H4 (cell line): ENCODE data around the gene DOK7. TPM values are rescaled to one million over a fixed set of nuclear protein-coding genes. Genes with fewer than 3 reads are reported as not detected.

Experiments used
- DNase-seq: peaks from one replicate; pipeline ENCODE4 v3.0.0-alpha.2; 2015; ENCODE audit warnings: low spot score
- total RNA-seq: library from RNA; depleted of rRNA; stranded (reverse); fragments of >200 nt; shearing (Covaris generic); gene quantifications from 2 replicates; pipeline ENCODE4 v1.2.3, GENCODE V29; 2014

DOK7 gene
- total RNA-seq, 1 experiment from 2014 or later = 0.04 TPM

DNA sequence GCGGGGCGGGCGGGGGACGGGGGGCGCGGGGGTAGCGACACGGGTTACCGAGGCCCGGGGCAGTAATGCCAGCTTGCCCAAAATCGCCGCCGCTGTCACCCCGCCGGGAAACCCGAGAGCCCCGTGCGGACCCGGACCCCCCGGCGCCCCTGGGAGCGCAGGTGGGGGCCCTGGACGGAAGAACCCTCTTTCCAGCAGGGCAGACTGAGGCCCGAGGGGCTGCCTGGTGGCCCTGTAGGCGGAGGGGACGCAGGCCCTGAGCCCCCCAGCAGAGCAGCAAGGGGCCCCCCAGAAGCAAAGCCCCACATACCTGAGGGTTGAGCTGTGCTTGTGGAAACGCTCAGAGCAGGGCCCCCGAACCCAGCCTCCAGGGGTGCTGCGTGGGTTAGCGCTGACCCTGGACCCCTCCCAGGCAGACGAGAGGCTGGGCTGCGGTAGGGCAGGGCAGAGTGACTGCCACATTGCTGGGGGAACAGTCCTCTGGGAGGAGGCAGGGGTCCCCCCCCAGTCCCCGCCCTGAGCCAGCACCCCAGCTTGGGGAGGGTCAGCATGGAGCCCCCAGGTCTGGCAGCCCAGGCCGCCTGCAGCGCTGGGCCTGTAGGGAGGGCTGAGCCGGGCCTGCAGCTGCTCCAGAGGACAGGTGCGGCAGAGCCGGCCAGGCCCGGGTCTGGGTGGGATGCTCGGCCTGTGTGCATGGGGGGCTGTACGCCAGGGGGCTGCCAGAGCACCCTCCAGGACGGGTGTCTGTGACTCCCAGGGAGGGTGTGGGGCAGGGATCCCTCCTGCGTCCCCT is 646 bp downstream of the DOK7 start:
- no peak for DNase-seq

DNA sequence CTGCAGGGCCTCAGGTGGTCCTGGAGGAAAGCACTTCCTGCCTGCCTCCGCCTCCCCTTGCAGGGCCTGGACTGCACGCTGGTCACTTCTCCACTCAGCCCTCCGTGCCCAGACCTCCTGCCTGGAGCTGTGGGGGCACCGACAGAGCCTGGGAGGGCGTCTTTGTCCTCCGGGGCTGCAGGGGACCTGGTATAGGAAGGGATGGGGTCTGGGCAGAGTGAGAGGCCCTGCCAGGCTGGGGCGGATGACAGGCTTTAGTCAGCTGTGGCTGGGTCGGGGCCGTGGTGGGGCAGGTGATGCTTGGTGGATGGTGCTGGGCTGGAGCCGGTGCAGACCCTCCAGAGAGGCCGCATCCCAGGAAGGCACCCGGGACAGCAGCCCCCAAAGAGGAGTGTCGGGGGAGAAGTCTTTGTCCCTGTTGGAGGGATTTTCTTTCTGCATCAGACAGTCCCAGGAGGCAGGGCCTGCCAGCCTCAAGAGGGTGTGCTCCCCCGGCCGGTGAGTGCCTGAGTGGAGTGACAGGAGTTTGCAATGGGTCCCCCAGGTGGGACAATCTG is 1.3 kb downstream of the DOK7 start:
- no peak for DNase-seq

DNA sequence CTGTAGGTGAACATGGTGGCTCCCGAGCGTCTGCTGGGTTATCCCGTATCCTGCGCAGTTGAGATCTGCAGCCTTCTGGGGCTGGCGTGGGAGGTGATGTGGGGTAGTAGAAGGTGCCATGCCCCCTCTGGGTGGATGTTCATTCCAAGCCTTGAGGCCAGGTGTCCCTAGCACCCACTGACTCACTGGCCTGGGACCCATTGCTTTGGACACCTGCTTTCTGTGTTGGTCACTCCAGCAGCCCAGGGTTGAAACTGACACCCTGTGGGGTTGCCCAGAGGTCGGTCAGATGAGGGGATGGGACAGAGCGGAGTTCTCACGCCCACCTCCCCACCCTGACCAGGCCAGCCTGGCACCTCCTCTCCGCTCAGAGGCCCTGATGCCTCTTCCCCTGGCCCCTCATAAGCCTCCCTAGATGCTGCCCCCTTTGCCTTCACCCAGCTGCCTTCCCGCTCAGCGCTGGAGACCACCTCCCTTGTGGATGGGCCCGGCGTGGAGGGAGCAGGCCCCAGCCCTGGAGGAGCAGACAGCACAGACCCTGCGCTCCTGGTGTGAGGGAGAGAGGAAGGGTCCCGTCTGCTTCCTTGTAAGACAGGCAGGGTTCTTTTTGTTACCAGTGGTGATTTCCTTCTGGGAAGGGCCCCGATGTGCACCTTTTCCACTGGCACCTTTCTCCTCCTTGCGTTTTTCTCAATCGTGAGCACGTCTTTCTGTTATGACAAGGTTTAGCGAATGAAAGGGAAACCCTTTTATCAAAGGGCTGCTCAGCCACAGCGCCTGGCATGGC is 2.0 kb downstream of the DOK7 start:
- no peak for DNase-seq

DNA sequence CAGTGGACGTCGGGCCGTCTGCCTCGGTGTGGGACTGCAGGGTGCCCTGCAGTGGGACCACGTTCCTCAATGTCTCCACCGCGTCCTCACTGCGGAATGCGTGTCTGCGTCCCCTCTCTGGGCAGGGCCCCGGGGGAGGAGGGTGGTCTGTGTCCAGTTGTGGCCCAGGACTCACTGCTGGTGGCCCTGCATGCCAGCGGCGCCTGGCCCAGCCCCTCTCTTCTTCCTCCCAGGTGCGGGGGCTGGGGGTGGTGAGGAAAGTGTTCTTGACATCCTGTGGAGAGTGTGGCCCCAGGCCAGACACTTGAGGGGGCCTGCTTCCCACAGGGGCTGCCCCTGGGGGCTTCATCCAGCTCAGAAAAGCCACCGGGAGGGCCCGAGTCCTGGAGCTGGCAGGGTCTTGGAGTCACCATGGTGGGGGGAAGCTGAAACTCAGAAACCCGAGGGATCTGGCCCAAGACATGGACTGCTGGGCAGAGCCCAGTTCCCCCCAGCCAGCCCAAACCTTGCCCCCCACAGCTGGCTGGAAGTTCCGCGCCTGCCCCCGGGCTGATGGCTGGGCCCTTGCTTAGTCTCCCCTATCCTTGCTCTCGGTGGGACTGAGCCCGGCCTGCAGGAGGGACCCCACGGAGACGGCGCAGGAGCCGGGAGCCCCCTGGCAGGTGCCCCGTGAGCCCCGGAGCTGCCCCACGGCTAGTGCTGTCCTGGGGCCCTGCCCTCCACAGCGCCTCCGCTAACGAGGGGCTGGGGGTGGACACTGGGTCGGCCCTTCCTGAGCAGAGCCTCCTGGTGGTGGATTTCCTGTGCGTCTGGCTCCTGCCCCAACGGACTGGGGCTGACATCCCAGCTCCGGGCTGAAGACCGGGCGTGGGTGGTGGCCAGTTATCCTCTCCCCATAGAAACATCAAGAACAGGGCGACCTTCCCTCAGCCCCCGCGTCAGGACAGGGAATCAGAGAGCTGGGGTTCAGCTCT is 2.9 kb downstream of the DOK7 start:
- no peak for DNase-seq

DNA sequence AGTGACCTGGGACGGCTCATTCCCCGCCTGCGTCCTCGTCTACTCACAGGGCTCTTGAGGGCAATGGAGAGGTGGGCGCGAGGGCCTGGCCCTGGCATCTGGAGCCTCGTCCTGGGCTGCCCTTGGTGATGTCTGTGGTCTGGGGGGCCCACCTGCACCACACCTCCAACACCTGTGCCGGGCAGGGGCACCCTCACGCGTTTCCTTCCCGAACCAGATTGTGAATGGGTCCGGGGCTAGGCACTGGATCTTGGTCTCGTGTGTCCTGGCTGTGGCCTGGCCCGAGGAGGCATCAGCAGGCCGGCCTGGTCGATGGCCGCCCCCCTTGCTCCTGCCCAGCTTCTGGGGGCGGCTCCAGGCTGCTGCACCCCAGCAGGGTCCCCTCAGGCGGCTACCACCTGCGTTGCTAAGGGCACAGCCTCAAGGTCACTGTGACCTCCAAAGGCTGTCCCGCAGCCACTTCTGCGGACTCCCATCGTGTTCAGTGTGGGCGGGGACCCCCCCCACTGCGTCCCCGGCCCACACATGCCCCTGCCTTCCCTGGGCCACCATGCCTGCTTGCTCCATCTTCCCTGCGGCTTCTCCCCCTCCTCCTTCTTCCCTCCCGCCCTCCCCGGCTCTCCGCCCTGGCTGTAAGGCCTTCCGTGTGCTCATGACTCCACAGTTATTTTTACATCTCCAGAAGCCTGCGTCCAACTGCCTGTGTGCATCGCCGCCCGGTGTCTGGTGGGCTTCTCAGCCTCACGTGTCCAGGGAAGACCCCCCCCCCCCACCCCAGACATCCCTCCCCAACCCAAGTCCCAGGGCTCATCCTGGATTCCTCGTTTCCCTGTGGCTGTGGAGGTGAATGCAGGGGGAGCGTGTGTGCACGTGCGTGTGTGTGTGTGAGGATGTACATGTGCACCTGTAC is 3.8 kb downstream of the DOK7 start:
- no peak for DNase-seq

DNA sequence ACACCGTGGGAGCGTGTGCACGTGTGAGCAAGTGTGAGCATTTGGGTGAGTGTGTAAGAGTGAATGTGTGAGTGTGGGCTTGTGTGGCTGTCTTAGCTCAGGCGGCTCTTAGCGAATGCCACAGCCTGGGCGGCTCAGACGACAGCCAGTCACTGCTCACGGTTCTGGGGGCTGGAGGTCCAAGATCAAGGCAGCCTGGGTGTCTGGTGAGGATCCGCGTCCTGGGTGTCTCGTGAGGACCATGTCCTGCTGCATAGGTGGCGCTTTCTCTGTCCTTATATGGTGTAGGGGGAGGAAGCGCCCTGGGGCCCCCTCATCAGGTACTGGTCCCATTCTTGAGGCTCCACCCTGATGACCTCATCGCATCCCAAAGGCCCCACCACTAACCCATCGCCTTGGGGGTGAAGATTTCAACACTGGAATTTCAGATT is 4.5 kb downstream of the DOK7 start:
- DNase-seq = no peak

DNA sequence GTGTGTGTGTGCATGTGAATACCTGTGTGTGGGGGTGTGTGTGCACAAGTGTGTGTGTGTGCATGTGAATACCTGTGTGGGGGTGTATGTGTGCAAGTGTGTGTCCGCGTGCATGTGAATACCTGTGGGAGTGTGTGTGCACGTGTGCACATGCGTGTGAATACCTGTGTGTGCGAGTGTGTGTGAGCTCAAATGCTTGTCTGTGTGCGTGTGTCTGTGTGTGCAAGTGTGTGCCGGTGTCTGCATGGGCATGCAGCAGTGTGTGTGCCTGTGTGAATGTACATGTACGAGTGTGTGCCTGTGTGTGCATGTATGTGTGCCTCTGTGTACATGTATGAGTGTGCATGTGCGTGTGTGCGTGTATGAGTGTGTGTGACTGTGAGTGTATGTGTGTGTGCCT is 5.0 kb downstream of the DOK7 start:
- no peak for DNase-seq

DNA sequence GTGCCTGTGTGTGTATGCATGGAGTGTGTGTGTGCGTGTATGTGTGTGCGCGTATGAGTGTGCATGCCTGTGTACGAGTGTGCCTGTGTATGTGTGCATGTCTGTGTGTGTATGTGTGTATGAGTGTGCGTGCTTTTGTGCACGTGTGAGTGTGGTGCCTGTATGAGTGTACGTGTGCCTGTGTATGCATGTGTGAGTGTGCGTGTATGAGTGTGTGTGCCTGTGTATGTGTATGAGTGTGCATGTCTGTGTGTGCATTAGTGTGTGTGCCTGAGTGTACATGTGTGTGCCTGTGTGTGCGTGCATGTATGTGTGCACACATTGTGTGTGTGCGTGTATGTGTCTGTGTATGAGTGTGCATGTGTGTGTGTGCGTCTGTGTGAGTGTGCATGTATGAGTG is 5.7 kb downstream of the DOK7 start:
- DNase-seq = no peak

DNA sequence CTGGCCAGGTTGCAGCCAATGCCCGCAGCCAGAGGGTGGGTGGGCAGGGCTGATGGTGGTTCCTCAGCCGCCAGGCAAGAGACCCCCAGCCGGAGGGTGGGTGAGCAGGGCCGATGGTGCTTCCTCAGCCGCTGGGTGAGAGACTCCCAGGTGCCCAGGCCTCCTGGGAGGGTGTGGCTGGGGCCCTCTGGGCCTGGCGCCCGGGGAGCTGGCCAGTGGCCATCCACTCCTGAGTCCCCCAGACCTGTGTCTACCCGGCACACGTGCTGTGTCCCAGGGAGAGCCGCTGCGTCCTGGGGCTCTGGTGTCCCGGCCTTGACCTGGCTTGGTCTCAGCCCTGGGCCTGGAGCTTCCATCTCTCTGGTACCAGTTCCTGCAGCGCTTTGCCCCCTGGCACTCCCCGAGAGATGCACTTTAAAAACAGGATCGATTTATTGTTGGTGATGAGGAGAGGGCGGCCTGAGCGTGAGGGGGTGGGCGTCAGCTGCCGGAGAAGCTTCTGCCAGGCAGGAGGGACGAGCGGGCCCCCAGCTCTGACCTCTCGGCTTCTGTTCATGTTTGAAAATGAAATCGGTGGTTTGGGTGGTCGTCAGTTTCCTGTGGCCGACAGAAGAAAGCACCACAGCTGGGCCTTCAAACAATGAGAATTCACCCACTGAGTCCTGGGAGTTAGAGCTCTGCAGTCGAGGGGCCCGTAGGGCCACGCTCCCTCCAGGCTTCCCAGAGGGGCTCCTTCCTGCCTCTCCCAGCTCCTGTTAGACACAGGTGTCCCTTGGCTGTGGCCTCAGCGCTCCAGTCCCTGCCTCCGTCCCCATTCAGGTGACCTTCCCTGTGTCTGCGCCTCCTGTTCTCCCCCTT is 6.5 kb downstream of the DOK7 start:
- no peak for DNase-seq

DNA sequence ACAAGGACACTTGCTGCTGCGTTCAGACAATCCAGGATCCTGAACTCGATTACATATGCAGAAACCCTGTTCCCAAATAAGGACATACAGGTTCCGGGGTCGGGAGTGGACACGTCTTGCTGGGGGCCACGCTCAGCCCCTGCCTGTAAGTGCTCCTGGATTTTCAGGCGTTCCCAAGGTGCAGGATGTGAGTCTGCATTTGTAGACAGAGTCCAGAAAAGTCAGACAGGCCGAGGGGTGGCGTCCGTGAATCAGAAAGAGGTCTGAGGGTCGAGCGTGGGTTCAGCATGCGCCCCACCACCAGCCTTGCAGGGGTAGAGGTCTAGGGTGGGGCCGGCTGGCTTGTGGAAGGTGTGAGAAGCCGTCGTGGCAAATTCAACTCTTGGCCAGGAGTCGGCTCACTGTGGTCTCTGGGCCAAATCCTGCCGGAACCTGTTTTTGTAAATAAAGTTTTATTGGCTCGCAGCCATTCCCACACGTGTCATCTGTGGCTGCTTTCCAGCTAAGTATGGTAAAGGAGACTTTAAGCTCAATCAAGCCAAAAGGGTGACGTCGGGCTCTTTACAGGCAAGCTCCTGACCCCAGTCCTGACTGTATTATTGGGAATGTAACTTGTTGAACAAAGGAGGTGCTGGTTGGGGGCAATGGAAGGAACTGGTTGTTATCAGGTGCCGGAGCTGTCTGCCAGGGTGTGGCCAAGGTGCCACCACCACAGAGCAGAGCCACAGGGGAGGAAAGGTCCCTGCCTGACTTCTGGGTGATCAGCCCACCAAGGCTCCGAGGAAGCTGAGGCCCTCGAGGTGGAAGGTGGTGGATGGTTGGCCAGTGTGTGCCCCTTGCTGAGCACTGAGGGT is 7.4 kb downstream of the DOK7 start:
- peak; percentile 45 for DNase-seq

DNA sequence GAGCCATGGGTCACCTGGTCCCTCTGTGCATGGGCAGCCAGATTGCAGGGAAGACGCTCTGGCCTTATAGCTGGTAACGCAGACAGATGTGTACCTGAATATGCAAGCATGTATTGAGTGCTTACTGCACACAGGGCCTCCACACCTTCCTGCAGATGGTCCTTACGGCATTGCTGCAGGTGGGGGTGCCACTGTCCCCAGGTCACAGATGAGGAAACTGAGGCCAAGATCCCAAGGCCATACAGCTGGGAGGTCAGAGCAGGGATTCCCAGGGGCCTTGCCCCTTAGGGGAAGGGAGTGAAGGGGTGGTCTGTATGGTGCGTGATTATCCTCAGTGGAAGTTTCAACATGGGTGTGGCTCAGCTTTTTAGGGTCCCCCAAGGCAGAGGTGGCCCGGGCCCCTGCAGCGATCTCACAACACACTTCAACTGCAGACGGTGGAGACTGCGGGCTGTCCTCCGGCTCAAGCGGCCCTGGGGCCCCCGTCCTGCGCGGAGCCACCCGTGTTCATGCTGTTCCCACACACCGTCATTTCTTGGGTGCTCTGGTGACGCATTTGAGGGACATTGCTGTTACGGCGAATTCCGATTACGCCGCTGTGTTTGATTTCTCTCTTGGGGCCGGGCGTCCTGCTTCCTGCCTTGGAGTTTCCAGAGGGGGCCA is 8.1 kb downstream of the DOK7 start:
- DNase-seq = no peak

DNA sequence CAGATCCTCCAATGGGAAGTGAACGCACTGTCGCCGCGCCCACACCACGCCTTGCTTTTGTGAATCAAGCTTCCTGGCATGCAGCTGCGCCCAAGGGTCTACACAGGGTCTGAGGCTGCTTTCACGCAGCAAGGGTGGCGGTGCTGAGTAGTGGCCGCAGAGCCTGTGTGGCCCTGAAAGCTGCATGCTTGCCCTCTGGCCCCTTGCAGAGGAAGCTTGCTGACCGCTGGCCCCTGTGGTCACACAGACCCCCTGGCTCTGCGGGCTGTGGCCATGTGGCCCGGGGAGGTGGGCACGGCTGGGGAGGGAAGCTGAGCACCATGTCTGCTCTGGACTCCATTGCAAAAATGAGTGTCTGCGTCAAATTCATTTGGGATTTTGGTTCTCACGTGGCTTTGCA is 8.8 kb downstream of the DOK7 start:
- no peak for DNase-seq

DNA sequence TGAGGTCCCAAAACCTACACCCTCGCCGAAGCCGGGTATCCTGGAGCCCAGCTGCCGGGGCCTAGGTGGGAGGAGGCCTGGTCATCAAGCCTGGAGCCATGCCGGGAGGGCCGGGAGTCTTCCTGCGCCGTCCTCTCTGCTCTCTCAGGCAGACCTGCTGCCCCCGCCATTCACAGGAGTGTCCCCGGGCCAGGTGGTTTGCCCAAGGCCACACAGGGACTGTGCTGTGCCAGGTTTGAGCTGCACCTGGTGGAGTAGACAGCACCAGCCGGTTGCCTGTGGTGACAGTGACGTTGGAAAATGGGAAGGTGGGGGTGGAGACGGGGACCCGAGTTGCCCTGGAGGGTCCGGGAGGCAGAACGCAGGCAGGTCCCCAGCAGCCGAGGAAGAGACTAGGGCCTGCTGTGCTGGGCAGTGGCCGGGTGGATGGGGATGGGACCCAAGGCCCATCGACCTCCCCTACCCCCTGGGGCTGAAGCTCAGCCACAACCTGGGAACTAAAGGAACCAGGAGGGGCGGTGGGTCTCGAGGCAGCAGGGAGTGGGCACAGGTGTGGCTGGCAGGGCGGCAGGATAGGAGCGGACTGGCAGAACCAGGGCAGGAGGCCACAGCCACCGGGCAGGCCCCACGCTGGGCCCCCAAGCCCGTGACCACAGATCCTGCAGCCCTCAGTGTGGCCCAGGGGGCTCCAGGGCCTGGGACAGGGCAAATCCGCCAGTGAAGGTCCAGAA is 9.5 kb downstream of the DOK7 start:
- DNase-seq = no peak

DNA sequence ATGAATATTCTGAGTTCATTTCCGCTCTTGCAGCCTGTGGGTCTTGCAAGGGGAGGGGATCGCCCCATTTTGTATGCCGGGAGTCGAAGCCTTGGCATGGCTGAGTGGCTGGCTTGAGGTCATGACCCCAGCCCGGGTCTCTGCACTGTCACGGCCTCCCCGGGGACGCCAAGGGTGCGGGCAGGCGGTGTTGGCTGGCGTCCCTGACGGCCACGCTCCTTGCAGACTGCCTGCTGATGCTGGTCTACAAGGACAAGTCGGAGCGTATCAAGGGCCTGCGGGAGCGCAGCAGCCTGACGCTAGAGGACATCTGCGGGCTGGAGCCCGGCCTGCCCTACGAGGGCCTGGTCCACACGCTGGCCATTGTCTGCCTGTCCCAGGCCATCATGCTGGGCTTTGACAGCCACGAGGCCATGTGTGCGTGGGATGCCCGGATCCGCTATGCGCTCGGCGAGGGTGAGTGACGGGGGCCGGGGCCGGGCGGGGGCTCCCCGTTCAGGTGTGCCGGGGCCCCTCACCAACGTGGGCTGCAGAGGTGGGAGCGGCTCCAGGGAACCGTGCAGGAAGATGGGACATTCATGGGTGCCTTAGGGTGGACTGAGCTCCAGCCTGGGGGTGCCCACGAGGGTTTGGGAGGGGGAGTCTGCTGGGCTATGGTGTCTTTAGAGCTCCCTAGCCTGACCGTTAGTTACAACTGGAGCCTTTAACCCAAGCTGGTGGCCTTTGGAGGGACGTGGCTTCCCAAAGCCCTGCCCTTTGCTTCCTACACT is 10.3 kb downstream of the DOK7 start:
- DNase-seq = no peak

DNA sequence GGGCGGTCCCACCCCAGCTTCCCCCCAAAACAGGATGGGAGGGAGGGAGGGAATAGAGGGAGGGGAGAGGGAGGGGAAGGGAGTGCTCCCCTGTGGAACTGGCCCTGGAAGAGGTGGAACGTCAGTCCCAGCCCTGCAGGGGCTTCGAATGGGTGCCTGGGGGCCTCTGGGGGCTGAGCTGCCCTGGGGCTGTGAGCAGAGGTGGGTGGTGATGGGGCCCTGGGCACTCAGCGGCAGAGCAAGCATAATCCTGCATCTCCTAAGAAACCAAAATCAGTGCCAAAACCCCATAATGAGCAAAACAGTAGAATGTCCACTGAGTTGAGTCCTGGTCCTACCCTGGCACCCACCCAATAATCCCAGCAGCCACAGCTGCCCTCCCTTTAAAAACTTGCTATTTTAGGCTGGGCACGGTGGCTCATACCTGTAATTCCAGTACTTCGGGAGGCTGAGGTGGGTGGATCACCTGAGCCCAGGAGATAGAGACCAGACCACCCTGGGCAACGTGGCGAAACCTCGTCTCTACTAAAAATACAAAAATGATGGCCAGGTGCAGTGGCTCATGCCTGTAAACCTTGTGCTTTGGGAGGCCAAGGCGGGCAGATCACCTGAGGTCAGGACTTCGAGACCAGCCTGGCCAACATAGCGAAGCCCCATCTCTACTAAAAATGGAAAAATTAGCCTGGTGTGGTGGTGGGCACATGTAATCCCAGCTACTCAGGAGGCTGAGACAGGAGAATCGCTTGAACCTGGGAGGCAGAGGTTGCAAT is 11.1 kb downstream of the DOK7 start:
- no peak for DNase-seq
